Stimulated activated CD4-positive, alpha-beta T cell treated with anti-CD3 and anti-CD28 coated beads, Interleukin-12 subunit alpha, Interleukin-12 subunit beta, amount 100 ng/mL, for 48 hours (primary cell): Measurements from ENCODE around the gene CELA2B.
A peak's percentile ranks its signal among the peaks of the same experiment; 100 is the strongest.
"Not testable (repeated sequence)": the region's sequence is repeated elsewhere in the genome, so short reads cannot be mapped to it uniquely, and the experiment has no call there.

Experiments
- DNase-seq, 3 donors: peaks; one replicate each; pipeline ENCODE4 v3.0.0-alpha.2; 2020; ENCODE audit warnings: low read depth in 2 of 3, low spot score in 1 of 3

Gene CELA2B

DNA sequence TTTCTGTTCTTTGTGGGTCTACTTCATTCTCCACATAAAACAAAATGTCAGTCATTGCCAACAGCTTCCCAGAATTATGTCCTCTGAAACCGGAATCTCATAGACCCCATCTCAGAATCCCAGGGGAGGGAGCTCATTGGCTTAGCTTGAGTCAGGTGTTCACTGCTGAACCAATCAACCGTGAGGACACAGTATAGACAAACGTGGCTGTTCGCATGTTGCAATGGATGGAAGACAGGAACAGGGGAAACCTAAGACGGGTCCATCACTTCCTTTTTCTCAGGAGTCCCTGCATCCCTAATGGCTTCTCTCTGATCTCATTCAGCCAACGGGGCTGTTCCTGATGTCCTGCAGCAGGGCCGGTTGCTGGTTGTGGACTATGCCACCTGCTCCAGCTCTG is 10.2 kb upstream of the CELA2B start:
- no peak for DNase-seq

DNA sequence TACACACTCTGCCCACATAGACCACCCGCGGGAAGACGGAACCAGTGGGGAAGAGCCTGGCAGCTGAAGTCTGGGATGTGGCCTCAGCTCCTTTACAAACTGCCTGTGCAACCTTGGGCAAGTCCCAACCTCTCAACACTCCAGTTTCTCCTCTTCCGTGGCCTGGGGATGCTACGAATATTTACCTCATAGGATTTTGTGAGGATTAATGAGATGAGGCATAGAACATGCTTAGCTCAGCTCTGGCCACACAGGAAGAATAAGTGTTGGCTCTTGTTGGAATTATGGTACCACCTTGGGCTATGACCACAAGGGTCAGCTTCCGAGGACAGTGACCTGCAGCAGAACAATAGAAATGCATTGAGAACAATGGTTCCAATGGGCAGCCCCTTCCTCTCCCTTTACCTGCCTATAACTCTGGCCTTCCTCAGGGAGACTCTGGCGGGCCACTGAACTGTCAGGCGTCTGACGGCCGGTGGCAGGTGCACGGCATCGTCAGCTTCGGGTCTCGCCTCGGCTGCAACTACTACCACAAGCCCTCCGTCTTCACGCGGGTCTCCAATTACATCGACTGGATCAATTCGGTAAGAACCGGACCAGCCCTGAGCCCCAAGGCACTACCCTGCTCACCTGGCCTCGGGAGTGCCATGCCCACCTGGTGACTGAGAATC is 8.8 kb upstream of the CELA2B start:
- not testable (repeated sequence) for DNase-seq

DNA sequence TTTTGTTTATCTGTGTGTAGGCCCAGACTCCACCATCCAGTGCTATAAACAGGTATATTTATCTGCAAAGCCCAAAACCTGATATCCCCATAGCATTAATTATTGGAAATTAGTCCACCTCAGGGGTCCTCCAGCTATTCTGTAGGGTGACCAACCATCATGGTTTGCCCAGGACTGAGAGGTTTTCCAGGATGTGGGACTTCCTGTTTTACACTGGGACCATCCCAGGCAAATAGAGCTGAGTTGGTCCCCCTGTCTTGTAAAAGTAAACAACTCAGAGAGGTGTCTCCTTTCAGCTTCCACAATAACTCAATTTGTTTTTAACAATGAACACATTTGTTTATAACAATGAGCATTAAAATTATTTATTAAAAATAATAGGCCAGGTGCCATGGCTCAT is 7.8 kb upstream of the CELA2B start:
- no peak for DNase-seq

DNA sequence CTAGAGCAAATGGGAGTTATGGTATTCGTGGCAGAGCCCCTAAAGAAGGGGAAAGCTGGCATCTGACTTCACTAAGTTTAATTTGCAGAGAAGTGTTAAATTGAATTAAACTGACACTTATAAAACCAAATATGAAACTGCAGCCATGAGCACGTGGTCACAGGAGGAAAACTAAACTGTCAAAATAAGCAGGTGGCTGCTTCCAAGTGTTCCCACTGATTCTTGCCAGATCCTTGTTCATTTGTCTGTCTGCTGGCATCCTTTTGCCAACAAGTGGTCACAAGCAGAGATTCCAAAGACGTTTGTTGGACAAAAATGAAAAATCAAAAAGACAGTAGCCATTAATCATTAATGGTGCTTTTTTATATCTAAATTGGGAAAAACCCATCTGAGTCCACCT is 6.5 kb upstream of the CELA2B start:
- no peak for DNase-seq

DNA sequence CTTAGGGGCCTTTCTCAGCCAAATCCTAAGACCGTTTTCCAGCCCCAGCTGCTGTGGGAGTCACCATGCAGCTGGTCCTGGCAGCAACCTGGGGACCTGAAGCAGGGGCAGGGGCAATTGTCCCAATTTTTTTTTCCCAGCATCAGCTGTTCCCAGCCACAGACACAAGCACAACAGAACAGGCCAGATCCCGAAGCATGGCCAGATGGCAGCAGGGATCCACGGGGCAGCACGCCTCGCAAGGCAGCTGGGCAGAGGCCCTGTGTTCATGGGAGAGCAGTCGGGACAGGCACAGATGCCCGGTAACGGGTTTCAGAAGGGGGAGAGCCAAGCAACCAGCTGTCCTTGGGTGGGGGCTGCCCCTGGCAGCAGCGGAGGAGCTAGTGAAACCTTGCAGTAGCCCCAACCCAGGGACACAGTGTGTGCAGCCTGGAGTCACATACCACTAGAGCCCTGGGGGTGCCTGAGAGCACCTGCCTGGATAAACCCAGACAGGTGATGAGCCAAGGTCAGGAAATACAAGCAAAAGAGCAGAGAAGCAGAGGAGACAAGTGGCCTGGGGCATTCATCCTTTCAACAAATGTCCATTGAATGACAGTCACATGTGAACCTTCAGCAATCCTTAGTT is 6.0 kb upstream of the CELA2B start:
- DNase-seq: not testable (repeated sequence)

DNA sequence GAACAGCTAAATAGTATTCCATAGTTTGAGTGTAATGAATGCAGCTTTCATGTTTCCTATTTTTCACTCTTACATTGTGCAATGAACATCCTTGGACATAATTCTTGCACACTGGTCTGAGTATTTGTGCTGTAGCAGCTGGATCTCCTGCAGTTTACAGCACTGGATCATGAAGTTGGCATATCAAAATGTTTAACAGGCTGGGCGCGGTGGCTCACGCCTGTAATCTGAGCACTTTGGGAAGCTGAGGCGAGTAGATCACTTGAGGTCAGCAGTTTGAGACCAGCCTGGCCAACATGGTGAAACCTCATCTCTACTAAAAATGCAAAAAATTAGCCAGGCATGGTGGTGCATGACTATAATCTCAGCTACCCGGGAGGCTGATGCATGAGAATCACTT is 4.8 kb upstream of the CELA2B start:
- not testable (repeated sequence) for DNase-seq

DNA sequence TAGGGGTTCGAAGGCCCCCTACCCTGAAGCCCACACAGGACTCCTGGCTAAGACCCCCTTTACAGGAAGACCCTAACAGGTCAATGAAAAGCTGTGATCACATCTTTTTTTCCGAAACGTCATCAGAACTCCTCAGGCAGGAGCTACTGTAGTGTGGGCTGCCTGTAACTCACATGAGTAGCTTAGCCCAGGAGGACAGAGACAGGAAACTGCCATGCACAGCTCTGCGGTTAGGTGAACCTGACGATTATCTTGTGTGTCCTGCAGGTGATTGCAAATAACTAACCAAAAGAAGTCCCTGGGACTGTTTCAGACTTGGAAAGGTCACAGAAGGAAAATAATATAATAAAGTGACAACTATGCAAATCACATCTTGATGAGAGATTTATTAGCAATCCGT is 4.2 kb upstream of the CELA2B start:
- DNase-seq: not testable (repeated sequence)

DNA sequence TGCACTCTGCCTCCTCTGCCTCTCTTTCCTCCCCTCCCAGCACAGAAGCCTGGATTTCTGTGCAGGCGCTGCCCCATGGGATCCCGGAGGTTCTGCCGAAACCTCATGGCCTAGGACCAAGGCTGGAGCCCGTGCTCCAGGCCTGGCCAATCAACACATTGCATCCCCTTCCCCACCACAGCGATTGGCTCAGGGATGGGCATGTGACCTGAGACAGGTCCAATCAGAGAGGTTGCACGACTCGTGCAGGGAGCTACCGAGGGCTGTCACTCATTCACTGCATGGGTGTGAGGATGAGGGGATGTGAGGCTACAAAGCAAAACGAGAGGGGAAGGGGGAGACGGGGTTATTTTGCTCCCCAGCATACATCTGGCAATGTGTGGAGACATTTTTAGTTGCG is 3.3 kb upstream of the CELA2B start:
- no peak for DNase-seq

DNA sequence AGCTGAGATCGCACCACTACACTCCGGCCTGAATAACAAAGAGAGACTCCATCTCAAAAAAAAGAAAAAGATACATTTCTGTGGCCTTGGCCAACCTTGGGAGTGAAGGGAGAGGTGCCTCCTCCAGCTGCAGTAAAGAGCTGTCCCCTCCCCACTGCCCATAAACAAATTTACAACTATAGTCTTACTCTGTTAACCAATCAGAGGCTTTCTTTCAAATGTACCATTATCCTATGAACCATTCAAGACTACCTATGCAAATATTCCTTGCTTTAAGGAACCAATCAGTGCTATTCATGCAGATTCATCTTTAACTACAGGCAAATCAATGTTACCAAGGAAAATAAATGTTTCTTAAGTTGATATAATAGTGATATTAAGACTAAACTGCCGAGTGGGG is 1.0 kb downstream of the CELA2B start:
- DNase-seq: no peak

DNA sequence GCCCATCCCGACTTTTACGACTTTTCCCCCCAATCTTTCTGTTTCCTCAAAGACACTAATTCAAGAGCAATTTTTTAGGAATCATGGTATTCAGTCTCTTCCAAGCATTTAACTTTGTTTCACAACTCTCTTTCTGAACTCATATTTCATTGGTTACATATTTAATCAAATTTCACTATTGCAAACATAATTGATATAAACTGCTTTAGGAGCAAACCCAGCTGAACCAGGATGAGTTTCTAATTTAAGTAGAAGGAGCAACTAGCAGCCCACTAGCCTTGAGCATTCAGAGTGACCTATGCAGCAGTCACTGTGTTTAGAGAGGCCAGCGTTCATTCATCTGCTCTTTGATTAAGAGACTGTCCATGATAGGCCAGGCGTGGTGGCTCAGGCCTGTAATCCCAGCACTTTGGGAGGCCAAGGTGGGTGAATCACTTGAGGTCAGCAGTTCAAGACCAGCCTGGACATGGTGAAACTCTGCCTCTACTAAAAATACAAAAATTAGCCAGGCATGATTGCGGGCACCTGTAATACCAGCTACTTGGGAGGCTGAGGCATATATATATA is 1.8 kb downstream of the CELA2B start:
- no peak for DNase-seq

DNA sequence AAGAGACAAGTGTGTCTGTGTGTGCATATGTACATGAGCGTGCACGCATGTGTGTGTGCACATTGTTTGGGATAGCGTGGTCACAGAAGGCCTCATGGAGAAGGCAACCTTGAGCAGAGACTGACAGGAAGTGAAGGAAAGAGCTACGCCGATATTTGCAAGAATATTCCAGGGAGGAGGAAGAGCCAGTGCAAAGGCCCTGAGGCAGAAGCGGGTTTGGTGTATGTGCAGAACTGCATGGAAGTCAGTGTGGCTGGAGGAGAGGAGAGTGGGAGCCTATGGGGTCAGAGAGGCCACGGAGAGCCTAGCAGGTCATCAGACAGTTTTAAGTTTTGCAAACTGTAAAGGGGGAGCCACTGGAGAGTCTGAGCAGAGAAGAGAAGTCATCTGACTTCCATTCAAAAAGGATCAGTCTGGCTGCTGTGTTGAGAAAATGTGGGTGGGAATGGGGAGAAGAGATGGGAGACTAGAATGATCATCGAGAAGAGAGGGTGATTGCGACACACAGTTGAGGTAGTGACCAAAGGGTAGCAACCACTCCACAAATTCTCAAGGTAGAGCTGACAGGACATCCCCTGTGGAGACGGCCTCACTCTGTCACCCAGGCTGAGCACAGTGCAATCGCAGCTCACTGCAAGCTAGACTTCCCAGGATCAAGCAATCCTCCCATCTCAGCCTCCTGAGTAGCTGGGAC is 3.9 kb downstream of the CELA2B start:
- DNase-seq: no peak

DNA sequence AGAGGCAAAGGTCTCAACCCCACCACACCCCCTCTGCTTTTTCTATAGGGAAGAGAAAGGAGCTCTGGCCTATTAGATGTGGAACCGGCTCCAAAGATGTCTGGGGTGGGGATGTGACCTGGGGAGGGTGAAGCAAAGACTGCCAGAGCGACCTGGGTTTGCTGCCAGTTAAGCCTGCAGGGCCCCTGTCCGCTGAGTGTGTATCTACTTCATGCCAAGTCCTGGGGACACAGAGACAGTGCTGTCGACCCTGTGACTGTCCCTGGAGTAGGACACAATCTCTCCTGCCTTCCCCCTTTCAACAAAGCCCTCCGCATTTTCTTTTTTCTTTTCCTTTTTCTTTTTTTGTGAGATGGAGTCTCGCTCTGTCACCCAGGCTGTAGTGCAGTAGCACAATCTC is 6.6 kb downstream of the CELA2B start:
- not testable (repeated sequence) for DNase-seq

DNA sequence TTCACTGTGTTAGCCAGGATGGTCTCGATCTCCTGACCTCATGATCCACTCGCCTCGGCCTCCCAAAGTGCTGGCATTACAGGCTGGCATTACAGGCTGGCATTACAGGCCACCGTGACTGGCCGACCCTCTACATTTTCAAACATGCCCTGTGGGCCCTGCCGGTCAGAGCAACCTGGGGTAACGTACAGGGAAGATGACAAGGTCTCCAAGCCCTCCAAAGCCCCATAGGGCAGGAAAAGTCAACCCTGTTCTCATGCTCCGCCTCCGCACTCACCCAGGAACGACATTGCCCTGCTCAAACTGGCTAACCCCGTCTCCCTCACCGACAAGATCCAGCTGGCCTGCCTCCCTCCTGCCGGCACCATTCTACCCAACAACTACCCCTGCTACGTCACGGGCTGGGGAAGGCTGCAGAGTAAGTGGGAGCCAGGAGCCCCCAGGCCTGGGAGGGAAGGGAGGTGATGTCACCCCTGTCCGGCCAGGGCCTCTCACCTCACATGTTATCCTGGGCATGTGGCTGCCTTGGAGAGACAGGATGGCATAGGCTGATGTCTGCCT is 7.2 kb downstream of the CELA2B start:
- DNase-seq: not testable (repeated sequence)

DNA sequence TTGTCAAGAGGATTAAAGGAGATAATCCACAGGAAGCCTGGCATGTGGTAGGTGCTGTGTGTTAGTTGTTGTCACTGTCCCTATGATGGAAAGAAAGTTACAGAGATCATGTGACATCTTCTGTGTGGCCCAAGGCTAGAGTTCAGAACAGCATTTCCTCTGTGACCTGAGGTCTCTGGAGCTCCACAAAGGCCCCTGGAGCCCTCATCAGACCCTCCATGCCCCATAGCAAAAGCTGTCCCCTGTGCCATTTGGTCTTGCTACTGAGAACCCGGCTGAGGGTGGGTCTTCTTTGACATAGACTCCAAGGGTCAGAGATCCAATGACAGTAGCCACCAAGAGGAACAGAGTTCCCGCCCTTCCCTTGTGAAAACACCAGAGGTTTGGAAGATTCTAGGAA is 8.1 kb downstream of the CELA2B start:
- no peak for DNase-seq

DNA sequence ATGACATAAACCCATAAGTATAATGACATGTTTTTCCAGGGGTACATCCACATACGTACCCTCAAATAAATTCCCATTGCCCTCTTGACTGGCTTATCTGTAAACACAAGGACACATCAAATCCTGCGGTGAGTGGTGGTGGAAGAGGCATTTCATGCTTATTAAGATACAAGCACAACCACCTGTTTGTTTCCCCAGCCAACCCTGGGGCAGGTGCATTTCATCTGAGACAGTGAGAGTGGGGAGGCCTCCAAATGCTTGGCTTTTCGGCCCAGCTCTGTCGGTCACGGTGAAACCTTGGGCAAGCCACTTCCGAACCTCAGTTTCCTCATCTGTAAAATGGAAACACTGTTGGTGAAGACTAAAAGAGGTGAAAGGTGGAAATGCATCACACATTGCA is 8.5 kb downstream of the CELA2B start:
- not testable (repeated sequence) for DNase-seq

DNA sequence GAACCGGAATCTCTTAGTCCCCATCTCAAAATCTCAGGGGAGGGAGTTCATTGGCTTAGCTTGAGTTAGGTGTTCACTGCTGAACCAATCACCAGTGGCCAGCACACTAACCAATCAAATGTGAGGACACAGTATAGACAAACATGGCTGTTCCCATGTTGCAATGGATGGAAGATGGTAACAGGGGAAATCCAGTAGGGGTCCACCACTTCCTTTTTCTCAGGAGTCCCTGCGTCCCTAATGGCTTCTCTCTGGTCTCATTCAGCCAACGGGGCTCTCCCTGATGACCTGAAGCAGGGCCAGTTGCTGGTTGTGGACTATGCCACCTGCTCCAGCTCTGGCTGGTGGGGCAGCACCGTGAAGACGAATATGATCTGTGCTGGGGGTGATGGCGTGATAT is 9.7 kb downstream of the CELA2B start:
- DNase-seq: no peak

DNA sequence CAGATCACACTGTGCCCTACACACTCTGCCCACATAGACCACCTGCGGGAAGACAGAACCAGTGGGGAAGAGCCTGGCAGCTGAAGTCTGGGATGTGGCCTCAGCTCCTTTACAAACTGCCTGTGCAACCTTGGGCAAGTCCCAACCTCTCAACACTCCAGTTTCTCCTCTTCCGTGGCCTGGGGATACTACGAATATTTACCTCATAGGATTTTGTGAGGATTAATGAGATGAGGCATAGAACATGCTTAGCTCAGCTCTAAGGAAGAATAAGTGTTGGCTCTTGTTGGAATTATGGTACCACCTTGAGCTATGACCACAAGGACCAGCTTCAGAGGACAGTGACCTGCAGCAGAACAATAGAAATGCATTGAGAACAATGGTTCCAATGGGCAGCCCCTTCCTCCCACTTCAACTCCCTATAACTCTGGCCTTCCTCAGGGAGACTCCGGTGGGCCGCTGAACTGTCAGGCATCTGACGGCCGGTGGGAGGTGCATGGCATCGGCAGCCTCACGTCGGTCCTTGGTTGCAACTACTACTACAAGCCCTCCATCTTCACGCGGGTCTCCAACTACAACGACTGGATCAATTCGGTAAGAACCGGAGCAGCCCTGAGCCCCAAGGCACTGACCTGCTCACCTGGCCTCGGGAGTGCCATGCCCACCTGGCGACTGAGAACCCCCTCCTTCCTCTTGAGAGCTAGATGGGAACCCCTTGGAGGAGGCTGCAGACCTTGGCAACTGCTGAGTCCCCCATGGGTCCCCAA is 11.1 kb downstream of the CELA2B start:
- not testable (repeated sequence) for DNase-seq

DNA sequence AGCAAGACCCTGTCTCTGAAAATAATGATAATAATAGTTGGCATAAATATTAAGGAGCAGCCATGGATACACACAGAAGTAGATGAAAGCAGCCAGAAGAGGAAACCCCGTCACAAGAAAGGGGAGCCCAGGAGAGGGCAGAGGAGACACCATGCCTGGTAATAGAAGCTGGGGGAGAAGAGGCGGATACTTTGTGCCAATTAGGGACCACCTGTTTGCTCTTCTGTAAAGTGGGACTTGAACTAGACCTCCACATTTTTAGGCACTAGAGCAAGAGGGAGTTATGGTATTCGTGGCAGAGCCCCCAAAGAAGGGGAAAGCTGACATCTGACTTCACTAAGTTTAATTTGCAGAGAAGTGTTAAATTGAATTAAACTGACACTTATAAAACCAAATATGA is 12.5 kb downstream of the CELA2B start:
- DNase-seq: no peak

DNA sequence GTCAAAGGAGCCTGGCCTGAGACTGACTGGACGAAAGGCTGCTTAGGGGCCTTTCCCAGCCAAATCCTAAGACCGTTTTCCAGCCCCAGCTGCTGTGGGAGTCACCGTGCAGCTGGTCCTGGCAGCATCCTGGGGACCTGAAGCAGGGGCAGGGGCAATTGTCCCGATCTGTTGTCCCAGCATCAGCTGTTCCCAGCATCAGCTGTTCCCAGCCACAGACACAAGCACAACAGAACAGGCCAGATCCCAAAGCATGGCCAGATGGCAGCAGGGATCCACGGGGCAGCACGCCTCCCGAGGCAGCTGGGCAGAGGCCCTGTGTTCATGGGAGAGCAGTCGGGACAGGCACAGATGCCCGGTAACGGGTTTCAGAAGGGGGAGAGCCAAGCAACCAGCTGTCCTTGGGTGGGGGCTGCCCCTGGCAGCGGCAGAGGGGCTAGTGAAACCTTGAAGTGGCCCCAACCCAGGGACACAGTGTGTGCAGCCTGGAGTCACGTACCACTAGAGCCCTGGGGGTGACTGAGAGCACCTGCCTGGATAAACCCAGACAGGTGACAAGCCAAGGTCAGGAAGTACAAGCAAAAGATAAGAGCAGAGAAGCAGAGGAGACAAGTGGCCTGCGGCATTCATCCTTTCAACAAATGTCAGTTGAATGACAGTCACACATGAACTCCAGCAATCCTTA is 13.3 kb downstream of the CELA2B start:
- no peak for DNase-seq

DNA sequence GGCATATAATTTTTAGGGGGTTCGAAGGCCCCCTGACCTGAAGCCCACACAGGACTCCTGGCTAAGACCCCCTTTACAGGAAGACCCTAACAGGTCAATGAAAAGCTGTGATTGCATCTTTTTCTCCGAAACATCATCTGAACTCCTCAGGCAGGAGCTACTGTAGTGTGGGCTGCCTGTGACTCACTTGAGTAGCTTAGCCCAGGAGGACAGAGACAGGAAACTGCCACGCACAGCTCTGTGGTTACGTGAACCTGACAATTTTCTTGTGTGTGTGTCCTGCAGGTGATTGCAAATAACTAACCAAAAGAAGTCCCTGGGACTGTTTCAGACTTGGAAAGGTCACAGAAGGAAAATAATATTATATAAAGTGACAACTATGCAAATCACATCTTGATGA is 15.1 kb downstream of the CELA2B start:
- DNase-seq: peak in 1 of 3 donors; percentile 1

DNA sequence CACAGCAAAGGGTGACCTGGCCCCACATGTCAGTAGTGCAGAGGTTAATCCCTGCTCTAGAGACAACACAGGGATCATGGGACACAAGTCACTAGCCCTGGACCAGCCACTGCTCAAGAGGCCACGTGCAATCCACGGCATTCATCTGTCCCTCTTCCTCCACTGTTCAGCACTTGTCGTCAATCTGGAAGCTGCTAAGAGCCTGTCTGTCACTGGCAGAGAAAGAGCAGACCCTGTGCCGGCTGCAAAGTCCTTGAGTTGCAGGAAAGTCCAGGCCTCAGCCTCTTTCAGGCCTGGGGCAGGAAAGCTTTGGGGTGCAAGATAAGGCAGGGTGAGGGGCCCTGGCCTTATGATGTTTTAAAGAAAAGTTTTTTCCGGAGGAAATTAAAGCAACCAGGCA is 16.7 kb downstream of the CELA2B start:
- no peak for DNase-seq
